IMR-90 (cell line): ENCODE results near the gene TESK2.

Source experiments
- CEBPB ChIP-seq: IDR thresholded peaks from 2 replicates; pipeline ENCODE4 v1.6.1; 2012; ENCODE audit warnings: low read depth, low read length, improper control_type of control experiment
- MXI1 ChIP-seq: IDR thresholded peaks from 2 replicates; pipeline ENCODE4 v1.6.1; 2012; ENCODE audit warnings: low read depth, mild to moderate bottlenecking, low read length, moderate library complexity, borderline replicate concordance
- POLR2A ChIP-seq: IDR thresholded peaks from 2 replicates; pipeline ENCODE4 v1.6.1; 2012; ENCODE audit warnings: mild to moderate bottlenecking, low read depth, low read length
- RAD21 ChIP-seq: IDR thresholded peaks from 2 replicates; pipeline ENCODE4 v1.6.1; 2012; ENCODE audit warnings: low read length, improper control_type of control experiment
- RCOR1 ChIP-seq: IDR thresholded peaks from 2 replicates; pipeline ENCODE4 v1.6.1; 2012; ENCODE audit warnings: mild to moderate bottlenecking, low read length, improper control_type of control experiment; ENCODE audit not compliant: insufficient replicate concordance
- RFX5 ChIP-seq: IDR thresholded peaks from 2 replicates; pipeline ENCODE4 v1.8.0; 2012; ENCODE audit warnings: low read depth, mild to moderate bottlenecking, low read length, moderate library complexity
- SMC3 ChIP-seq: fragments of 150-350 bp; IDR thresholded peaks from 2 replicates; pipeline ENCODE4 v1.6.1; 2016; ENCODE audit warnings: low read depth, mild to moderate bottlenecking, antibody characterized with exemption, low read length, moderate library complexity
- TF ChIP-seq, protein P1 (sequence below): conservative IDR thresholded peaks from 2 replicates; pipeline ENCODE4 v1.5.1; 2012; ENCODE audit warnings: mild to moderate bottlenecking, low read depth, low read length, improper control_type of control experiment
- TF ChIP-seq, protein P2 (sequence below): fragments of 150-350 bp; IDR thresholded peaks from 2 replicates; pipeline ENCODE4 v1.6.1; 2017; ENCODE audit warnings: mild to moderate bottlenecking, antibody characterized with exemption, low read length, low read depth

DNA sequence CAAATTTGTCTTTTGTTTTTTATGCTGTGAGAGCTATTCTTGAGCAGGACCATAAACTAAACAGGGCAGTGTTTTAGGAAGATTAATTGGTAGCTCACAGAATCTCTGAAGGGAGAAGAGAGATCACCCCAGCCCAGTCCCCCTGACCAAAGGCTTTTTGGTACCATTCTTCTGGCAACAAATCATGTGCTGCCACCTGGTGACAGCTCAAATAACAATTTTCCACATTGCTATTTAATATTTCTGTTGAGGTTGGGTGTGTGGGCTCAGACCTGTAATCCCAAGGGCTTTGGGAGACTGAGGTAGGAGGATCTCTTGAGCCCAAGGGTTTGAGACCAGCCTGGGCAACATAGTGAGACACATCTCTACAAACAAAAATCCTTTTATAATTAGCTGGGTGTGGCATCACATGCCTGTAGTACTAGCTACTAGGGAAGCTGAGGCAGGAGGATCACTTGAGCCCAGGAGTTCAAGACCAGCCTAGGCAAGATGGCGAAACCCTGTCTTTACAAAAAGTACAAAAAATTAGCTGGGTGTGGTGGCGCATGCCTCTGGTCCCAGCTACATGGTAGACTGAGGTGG lies 2.2 kb upstream of the TESK2 start:
- TF ChIP-seq, protein P1, sequence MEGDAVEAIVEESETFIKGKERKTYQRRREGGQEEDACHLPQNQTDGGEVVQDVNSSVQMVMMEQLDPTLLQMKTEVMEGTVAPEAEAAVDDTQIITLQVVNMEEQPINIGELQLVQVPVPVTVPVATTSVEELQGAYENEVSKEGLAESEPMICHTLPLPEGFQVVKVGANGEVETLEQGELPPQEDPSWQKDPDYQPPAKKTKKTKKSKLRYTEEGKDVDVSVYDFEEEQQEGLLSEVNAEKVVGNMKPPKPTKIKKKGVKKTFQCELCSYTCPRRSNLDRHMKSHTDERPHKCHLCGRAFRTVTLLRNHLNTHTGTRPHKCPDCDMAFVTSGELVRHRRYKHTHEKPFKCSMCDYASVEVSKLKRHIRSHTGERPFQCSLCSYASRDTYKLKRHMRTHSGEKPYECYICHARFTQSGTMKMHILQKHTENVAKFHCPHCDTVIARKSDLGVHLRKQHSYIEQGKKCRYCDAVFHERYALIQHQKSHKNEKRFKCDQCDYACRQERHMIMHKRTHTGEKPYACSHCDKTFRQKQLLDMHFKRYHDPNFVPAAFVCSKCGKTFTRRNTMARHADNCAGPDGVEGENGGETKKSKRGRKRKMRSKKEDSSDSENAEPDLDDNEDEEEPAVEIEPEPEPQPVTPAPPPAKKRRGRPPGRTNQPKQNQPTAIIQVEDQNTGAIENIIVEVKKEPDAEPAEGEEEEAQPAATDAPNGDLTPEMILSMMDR, result peak; percentile 63
- TF ChIP-seq POLR2A (no peak), MXI1 (no peak), CEBPB (no peak), RFX5 (no peak), RAD21 (peak; percentile 68), SMC3 (peak; percentile 81), RCOR1 (no peak)
- TF ChIP-seq, protein P2, sequence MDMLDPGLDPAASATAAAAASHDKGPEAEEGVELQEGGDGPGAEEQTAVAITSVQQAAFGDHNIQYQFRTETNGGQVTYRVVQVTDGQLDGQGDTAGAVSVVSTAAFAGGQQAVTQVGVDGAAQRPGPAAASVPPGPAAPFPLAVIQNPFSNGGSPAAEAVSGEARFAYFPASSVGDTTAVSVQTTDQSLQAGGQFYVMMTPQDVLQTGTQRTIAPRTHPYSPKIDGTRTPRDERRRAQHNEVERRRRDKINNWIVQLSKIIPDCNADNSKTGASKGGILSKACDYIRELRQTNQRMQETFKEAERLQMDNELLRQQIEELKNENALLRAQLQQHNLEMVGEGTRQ, result no peak
